Nephron (organoid): Measurements from ENCODE around the gene HTT.

Experiments
- H3K27ac Mint-ChIP-seq, 3 experiments: 2 replicates each; pipeline ENCODE4 v1.8.0; 2020; ENCODE audit warnings: mixed read lengths in 3 of 3, mild to moderate bottlenecking in 2 of 3, moderate library complexity in 1 of 3
- H3K27me3 Mint-ChIP-seq: 2 replicates; pipeline ENCODE4 v1.8.0; 2021; ENCODE audit warnings: low read depth, mild to moderate bottlenecking, moderate library complexity, mixed read lengths
- H3K36me3 Mint-ChIP-seq: 2 replicates; pipeline ENCODE4 v1.8.0; 2020; ENCODE audit warnings: low read depth, mixed read lengths
- H3K4me1 Mint-ChIP-seq: 2 replicates; pipeline ENCODE4 v1.8.0; 2020; ENCODE audit warnings: mixed read lengths
- H3K4me3 Mint-ChIP-seq, 3 experiments: 2 replicates each; pipeline ENCODE4 v1.8.0; 2020; ENCODE audit warnings: mild to moderate bottlenecking in 3 of 3, mixed read lengths in 3 of 3, moderate library complexity in 2 of 3
- H3K9me3 Mint-ChIP-seq: 2 replicates; pipeline ENCODE4 v1.8.0; 2020; ENCODE audit warnings: mixed read lengths
- CTCF ChIP-seq, 3 experiments: fragments of 200-600 bp; sonication (generic); IDR thresholded peaks; one replicate each; pipeline ENCODE4 v1.5.0; 2021; ENCODE audit warnings: antibody characterized with exemption in 3 of 3; ENCODE audit not compliant: unreplicated experiment in 3 of 3

The HTT gene

GRCh38 chr4:3213661-3214250 lies 139.3 kb downstream of the HTT start:
- Mint-ChIP-seq H3K4me1 (no peaks in the 10 kb centered on the region), H3K4me3 (no peak overlapping the region), H3K9me3 (no peaks in the 10 kb centered on the region), H3K27ac (no peak overlapping the region), H3K27me3 (no peaks in the 10 kb centered on the region), H3K36me3 (peaks cover 76% of the 10 kb centered on the region)
- TF ChIP-seq CTCF (IDR thresholded peaks at IDR 0.05; ENCODE audit: unreplicated experiment in 3 of 3) = no peak

GRCh38 chr4:3215256-3215655 lies 140.8 kb downstream of the HTT start:
- H3K36me3 Mint-ChIP-seq = peaks cover 66% of the 10 kb centered on the region
- no peak overlapping the region for H3K4me3 Mint-ChIP-seq
- no peaks in the 10 kb centered on the region for H3K9me3 Mint-ChIP-seq
- no peaks in the 10 kb centered on the region for H3K4me1 Mint-ChIP-seq
- no peak for TF ChIP-seq CTCF (IDR thresholded peaks at IDR 0.05; ENCODE audit: unreplicated experiment in 3 of 3)
- H3K27me3 Mint-ChIP-seq = no peaks in the 10 kb centered on the region
- no peak overlapping the region for H3K27ac Mint-ChIP-seq

GRCh38 chr4:3215733-3216132 lies 141.3 kb downstream of the HTT start:
- Mint-ChIP-seq H3K27ac (no peak overlapping the region), H3K9me3 (no peaks in the 10 kb centered on the region), H3K4me3 (no peak overlapping the region), H3K36me3 (peaks cover 62% of the 10 kb centered on the region), H3K4me1 (no peaks in the 10 kb centered on the region), H3K27me3 (no peaks in the 10 kb centered on the region)
- no peak for TF ChIP-seq CTCF (IDR thresholded peaks at IDR 0.05; ENCODE audit: unreplicated experiment in 3 of 3)

GRCh38 chr4:3217266-3217665 lies 142.8 kb downstream of the HTT start:
- Mint-ChIP-seq H3K9me3 (no peaks in the 10 kb centered on the region), H3K27ac (no peak overlapping the region), H3K27me3 (no peaks in the 10 kb centered on the region), H3K4me1 (peaks cover 6% of the 10 kb centered on the region), H3K4me3 (no peak overlapping the region), H3K36me3 (peaks cover 70% of the 10 kb centered on the region)
- no peak for TF ChIP-seq CTCF (IDR thresholded peaks at IDR 0.05; ENCODE audit: unreplicated experiment in 3 of 3)

GRCh38 chr4:3217771-3218170 lies 143.3 kb downstream of the HTT start:
- TF ChIP-seq CTCF (IDR thresholded peaks at IDR 0.05; ENCODE audit: unreplicated experiment in 3 of 3) = no peak
- Mint-ChIP-seq H3K4me1 (peaks cover 6% of the 10 kb centered on the region), H3K36me3 (peaks cover 70% of the 10 kb centered on the region), H3K27me3 (no peaks in the 10 kb centered on the region), H3K4me3 (no peak overlapping the region), H3K27ac (no peak overlapping the region), H3K9me3 (no peaks in the 10 kb centered on the region)
